Fibroblast of pulmonary artery (primary cell): ENCODE data around the gene VGLL3.

Source experiments
- DNase-seq: peaks from one replicate; pipeline ENCODE4 v3.0.0-alpha.2; 2010; ENCODE audit warnings: low read depth
- H3K4me3 ChIP-seq: replicated peaks from 2 replicates; pipeline ENCODE4 v1.5.1; 2011; ENCODE audit warnings: low read depth, mild to moderate bottlenecking, control low read depth, low read length, moderate library complexity
- TF ChIP-seq, protein P1 (sequence below): IDR thresholded peaks from 2 replicates; pipeline ENCODE4 v1.5.1; 2011; ENCODE audit warnings: mild to moderate bottlenecking, control low read depth, low read length, inconsistent platforms; ENCODE audit errors: missing control alignments

VGLL3 gene

DNA sequence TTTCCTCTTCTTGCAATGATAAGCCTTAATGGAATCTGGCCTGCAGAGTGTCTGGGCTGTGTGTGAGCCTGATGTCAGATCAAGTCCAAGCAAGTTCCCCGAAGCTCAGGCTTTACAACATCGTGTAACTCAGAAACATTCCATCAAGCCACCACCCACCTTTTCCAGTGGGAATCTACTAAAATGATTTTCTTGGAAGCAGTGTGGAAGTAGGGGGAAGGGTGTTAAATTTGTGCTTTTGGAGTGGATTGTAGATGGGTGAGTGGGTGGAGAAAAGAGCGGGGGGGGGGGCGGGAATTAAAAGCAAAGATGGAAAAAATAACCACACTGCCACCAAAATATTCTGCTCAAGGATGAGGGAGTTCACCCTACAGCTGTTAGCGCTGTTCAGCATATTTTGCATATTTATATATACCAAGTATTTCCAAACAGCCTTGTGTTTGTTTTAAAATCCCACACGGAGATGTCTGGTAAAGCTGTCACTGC is 53.6 kb downstream of the VGLL3 start:
- peak; percentile 72 for DNase-seq
- H3K4me3 ChIP-seq, result no peak overlapping the region
- TF ChIP-seq, protein P1, sequence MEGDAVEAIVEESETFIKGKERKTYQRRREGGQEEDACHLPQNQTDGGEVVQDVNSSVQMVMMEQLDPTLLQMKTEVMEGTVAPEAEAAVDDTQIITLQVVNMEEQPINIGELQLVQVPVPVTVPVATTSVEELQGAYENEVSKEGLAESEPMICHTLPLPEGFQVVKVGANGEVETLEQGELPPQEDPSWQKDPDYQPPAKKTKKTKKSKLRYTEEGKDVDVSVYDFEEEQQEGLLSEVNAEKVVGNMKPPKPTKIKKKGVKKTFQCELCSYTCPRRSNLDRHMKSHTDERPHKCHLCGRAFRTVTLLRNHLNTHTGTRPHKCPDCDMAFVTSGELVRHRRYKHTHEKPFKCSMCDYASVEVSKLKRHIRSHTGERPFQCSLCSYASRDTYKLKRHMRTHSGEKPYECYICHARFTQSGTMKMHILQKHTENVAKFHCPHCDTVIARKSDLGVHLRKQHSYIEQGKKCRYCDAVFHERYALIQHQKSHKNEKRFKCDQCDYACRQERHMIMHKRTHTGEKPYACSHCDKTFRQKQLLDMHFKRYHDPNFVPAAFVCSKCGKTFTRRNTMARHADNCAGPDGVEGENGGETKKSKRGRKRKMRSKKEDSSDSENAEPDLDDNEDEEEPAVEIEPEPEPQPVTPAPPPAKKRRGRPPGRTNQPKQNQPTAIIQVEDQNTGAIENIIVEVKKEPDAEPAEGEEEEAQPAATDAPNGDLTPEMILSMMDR, result no peak

DNA sequence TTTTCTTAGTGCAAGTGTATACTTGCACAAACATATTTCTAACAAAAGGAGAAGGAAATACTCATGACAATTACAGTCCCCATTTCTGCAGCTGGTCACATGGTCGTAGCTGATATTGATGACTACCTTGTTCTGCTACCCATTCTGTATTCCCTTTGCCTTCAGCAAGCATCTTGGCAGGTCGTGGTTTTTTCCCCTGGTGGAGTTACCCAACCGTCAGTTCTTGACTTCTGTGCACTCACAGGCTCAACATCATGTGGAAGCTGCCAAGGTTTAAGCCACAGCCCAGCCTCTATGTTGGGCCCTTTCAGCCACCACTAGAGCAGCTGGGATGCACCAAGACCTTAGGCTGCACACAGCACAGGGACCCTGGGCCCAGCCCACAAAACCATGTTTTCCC is 56.1 kb downstream of the VGLL3 start:
- H3K4me3 ChIP-seq, result no peak overlapping the region
- no peak for DNase-seq
- TF ChIP-seq, protein P1, result no peak

DNA sequence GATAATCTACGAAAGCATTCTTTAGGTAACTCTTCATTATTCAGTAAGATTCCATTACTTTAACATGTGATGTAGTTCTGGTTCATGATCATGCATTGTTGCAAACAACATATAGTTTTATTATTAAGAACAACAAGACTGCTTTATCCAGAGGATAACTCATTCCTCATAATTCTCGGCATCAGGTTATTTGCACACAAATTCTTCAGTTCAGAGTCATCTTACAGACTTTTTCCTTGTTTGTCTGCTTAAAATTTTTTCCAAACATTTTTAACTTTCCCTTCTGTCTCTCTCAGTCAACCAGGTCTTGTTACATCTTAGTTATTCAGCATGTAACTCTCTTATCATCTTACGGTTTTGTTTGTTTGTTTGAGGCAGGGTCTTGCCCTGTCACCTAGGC is 60.1 kb downstream of the VGLL3 start:
- no peak overlapping the region for H3K4me3 ChIP-seq
- TF ChIP-seq, protein P1, result no peak
- no peak for DNase-seq

DNA sequence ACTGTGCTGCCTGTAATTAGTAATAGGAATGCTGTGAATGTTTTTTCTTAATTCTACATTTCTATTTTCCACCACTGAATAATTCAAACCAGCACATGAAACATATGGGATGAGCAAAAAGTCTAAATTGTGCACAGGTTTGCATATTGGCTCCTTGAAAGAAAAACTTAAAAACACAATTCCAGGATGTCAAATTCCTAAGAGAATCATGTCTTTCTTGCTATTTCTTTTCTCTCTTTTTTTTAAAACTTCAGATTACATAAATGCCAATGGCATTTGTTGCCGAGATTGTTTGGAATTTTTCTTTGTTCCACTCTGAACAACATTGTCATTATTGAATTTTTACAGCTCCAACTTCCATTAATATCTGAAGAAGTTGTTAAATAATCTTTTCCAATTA is 60.8 kb downstream of the VGLL3 start:
- no peak overlapping the region for H3K4me3 ChIP-seq
- no peak for DNase-seq
- TF ChIP-seq, protein P1, result no peak

DNA sequence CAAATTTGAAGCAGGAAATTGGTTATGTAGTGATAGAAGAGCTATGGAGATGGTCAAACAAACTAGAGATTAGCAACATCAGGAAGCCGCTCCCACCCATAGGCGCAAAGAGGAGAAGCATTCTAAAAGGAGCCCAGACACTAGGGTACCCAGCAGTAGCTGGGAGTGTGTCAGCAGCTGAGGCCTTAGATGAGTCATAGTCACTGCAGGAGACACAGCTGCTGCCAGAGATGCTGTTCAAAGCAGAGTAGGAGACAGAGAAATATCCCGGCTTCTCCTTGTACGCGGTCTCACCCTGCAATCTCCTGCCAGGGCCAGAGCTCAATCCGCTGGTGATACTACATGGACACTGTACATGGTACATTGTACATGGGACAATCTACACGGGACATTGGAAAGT is 61.9 kb downstream of the VGLL3 start:
- peak; percentile 44 for DNase-seq
- H3K4me3 ChIP-seq, result no peak overlapping the region
- TF ChIP-seq, protein P1, result no peak

DNA sequence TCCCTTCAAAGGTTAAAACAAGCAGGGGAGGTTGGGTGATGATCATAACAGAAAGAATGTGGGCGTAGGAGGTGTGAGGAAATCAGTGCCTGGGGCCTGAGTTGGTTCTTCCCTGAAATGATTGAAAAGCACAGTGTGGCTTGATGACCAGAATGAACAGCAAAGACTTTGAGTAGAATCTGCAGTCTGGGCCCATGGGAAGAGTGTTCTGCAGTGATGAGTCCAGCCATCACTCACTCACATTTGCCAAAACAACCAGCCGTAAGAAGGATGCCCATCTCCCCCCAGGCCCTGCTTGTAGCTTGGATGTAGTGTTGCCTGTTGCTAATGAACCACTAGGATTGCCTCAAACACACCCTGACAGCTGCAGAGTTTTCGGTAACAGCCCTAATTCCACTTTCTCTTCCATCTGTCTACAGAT is 67.9 kb downstream of the VGLL3 start:
- peak; percentile 60 for DNase-seq
- TF ChIP-seq, protein P1, result no peak
- no peak overlapping the region for H3K4me3 ChIP-seq

DNA sequence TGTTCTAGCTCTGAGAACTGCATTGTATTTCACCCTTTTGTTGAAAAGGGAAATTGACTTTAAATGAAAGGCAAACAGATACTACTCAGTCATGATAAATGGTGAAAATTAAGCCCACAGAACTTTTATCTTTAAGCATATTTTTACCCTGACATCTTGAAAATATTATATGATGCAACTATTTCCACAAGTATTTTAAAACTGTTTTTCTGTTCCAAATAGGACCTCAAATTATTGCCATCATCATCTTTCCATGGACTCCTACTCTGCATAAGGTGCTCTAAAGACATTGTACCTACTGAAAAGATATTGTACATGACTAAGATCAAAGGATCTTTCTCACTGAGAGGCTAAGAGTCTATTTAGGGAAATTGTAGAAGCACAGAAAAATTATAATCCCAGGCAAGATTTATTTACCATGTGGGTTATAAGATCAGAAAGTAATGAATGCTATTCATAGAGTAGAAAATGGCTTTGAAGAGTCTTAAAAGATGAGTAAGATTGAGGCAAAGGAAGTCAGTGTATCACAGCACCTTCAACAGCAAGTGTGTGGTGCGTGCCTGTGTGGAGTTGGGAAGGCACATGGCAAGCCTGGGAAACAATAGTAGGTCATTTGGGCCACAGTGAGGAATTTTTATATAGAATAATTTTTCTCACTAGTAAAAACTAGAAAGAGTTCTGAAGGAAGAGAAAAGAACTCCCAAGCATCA is 68.8 kb downstream of the VGLL3 start:
- TF ChIP-seq, protein P1, result no peak
- no peak for DNase-seq

More for the DNA sequence above, 68.8 kb downstream of the VGLL3 start:
- H3K4me3 ChIP-seq, result no peak overlapping the region
